HCT116 (cell line): ENCODE data around the gene PPP1R15A.

Experiments
- EGR1 ChIP-seq: IDR thresholded peaks from 2 replicates; pipeline ENCODE4 v1.6.1; 2012; ENCODE audit warnings: low read depth
- EZH2 ChIP-seq: fragments of 200-600 bp; sonication (generic); IDR thresholded peaks from 2 replicates; pipeline ENCODE4 v1.6.1; 2017; ENCODE audit warnings: antibody characterized with exemption, mixed run types
- POLR2A ChIP-seq: IDR thresholded peaks from 2 replicates; pipeline ENCODE4 v1.7.0; 2011; ENCODE audit warnings: borderline replicate concordance; ENCODE audit not compliant: insufficient read depth, insufficient read length; ENCODE audit errors: extremely low read depth
- RAD21 ChIP-seq: IDR thresholded peaks from 2 replicates; pipeline ENCODE4 v1.6.1; 2012; ENCODE audit warnings: low read depth, mild to moderate bottlenecking
- SIN3A ChIP-seq: IDR thresholded peaks from 2 replicates; pipeline ENCODE4 v1.6.1; 2012; ENCODE audit warnings: low read depth
- YY1 ChIP-seq: IDR thresholded peaks from 2 replicates; pipeline ENCODE4 v1.6.1; 2011; ENCODE audit warnings: low read length, low read depth, moderate library complexity, mild to moderate bottlenecking; ENCODE audit not compliant: insufficient replicate concordance; ENCODE audit errors: extremely low read depth
- TF ChIP-seq, protein P1 (sequence below), 3 experiments: fragments of 200-600 bp in 1 of 3; sonication (generic) in 1 of 3; IDR thresholded peaks in 2 of 3; conservative IDR thresholded peaks in 1 of 3; 2 replicates each; pipeline ENCODE4 v1.5.1; 2012 to 2017; ENCODE audit warnings: low read depth in 2 of 3, low read length in 2 of 3, antibody characterized with exemption in 1 of 3, borderline replicate concordance in 1 of 3, control low read depth in 1 of 3, mild to moderate bottlenecking in 1 of 3, mixed read lengths in 1 of 3, mixed run types in 1 of 3, moderate library complexity in 1 of 3; ENCODE audit not compliant: insufficient read depth in 1 of 3
- TF ChIP-seq, protein P2 (sequence below): IDR thresholded peaks from 2 replicates; pipeline ENCODE4 v1.6.1; 2012; ENCODE audit warnings: low read depth

DNA sequence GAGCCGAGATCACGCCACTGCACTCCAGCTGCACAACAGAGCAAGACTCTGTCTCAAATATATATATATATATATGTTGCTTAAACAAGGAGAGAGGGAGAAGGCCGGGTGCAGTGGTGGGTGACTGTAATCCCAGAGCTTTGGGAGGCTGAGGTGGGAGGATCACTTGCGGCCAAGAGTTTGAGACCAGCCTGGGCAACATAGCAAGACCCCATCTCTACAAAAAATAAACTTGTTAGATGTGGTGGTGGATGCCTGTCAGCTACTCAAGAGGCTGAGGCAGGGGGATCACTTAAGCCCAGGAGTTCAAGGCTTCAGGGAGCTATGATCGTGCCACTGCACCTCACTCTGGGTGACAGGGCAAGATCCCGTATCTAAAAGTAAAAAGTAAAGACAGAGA is 30.6 kb upstream of the PPP1R15A start:
- TF ChIP-seq, protein P1, sequence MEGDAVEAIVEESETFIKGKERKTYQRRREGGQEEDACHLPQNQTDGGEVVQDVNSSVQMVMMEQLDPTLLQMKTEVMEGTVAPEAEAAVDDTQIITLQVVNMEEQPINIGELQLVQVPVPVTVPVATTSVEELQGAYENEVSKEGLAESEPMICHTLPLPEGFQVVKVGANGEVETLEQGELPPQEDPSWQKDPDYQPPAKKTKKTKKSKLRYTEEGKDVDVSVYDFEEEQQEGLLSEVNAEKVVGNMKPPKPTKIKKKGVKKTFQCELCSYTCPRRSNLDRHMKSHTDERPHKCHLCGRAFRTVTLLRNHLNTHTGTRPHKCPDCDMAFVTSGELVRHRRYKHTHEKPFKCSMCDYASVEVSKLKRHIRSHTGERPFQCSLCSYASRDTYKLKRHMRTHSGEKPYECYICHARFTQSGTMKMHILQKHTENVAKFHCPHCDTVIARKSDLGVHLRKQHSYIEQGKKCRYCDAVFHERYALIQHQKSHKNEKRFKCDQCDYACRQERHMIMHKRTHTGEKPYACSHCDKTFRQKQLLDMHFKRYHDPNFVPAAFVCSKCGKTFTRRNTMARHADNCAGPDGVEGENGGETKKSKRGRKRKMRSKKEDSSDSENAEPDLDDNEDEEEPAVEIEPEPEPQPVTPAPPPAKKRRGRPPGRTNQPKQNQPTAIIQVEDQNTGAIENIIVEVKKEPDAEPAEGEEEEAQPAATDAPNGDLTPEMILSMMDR (IDR thresholded peaks at IDR 0.05 in 2 of 3, conservative IDR thresholded peaks at IDR 0.05 in 1 of 3; ENCODE audit: borderline replicate concordance in 1 of 3, insufficient read depth in 1 of 3, low read depth in 2 of 3, low read length in 2 of 3), result no peak
- TF ChIP-seq, protein P2, sequence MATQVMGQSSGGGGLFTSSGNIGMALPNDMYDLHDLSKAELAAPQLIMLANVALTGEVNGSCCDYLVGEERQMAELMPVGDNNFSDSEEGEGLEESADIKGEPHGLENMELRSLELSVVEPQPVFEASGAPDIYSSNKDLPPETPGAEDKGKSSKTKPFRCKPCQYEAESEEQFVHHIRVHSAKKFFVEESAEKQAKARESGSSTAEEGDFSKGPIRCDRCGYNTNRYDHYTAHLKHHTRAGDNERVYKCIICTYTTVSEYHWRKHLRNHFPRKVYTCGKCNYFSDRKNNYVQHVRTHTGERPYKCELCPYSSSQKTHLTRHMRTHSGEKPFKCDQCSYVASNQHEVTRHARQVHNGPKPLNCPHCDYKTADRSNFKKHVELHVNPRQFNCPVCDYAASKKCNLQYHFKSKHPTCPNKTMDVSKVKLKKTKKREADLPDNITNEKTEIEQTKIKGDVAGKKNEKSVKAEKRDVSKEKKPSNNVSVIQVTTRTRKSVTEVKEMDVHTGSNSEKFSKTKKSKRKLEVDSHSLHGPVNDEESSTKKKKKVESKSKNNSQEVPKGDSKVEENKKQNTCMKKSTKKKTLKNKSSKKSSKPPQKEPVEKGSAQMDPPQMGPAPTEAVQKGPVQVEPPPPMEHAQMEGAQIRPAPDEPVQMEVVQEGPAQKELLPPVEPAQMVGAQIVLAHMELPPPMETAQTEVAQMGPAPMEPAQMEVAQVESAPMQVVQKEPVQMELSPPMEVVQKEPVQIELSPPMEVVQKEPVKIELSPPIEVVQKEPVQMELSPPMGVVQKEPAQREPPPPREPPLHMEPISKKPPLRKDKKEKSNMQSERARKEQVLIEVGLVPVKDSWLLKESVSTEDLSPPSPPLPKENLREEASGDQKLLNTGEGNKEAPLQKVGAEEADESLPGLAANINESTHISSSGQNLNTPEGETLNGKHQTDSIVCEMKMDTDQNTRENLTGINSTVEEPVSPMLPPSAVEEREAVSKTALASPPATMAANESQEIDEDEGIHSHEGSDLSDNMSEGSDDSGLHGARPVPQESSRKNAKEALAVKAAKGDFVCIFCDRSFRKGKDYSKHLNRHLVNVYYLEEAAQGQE, result no peak
- no peak for TF ChIP-seq YY1
- no peak for TF ChIP-seq SIN3A
- no peak for TF ChIP-seq RAD21
- no peak for TF ChIP-seq POLR2A
- no peak for TF ChIP-seq EZH2
- no peak for TF ChIP-seq EGR1
